NCI-H2029 treated with DMSO at 0.1 percent for 48 hours (cell line): ENCODE data around the gene CRPPA.

Experiments
- DNase-seq: peaks from one replicate; lab custom pipeline; 2025; lab: John Stamatoyannopoulos, UW

CRPPA gene

GRCh38 chr7:16422917-16423316 is 1.6 kb upstream of the CRPPA start:
- DNase-seq, result no peak

- no peak for DNase-seq
Observed at GRCh38 chr7:16422103-16422435, 731 bp upstream of the CRPPA start.

- DNase-seq, result peak; percentile 34
Observed at GRCh38 chr7:16420649-16421332, 547 bp downstream of the CRPPA start.

- no peak for DNase-seq
Observed at GRCh38 chr7:16420329-16420648, 1.0 kb downstream of the CRPPA start.

- no peak for DNase-seq
Observed at GRCh38 chr7:16419859-16420258, 1.5 kb downstream of the CRPPA start.

- DNase-seq, result no peak
Observed at GRCh38 chr7:16419126-16419525, 2.2 kb downstream of the CRPPA start.

GRCh38 chr7:16417906-16418305 is 3.4 kb downstream of the CRPPA start:
- no peak for DNase-seq

- DNase-seq, result no peak
Observed at GRCh38 chr7:16416289-16417282, 4.8 kb downstream of the CRPPA start.

GRCh38 chr7:16412274-16413254 is 8.8 kb downstream of the CRPPA start:
- no peak for DNase-seq

- no peak for DNase-seq
Observed at GRCh38 chr7:16411391-16411790, 9.9 kb downstream of the CRPPA start.

- DNase-seq, result no peak
Observed at GRCh38 chr7:16409777-16410176, 11.6 kb downstream of the CRPPA start.

- no peak for DNase-seq
Observed at GRCh38 chr7:16404636-16405035, 16.7 kb downstream of the CRPPA start.

GRCh38 chr7:16403475-16403874 is 17.9 kb downstream of the CRPPA start:
- no peak for DNase-seq

GRCh38 chr7:16402940-16403339 is 18.4 kb downstream of the CRPPA start:
- DNase-seq, result no peak

GRCh38 chr7:16402091-16402490 is 19.2 kb downstream of the CRPPA start:
- DNase-seq, result no peak

GRCh38 chr7:16400893-16401275 is 20.5 kb downstream of the CRPPA start:
- no peak for DNase-seq

GRCh38 chr7:16399916-16400892 is 21.1 kb downstream of the CRPPA start:
- no peak for DNase-seq

GRCh38 chr7:16399265-16399831 is 22.0 kb downstream of the CRPPA start:
- no peak for DNase-seq

GRCh38 chr7:16398146-16399017 is 23.0 kb downstream of the CRPPA start:
- no peak for DNase-seq
